ENCODE data around the gene SLC23A2.

Gene SLC23A2

DNA sequence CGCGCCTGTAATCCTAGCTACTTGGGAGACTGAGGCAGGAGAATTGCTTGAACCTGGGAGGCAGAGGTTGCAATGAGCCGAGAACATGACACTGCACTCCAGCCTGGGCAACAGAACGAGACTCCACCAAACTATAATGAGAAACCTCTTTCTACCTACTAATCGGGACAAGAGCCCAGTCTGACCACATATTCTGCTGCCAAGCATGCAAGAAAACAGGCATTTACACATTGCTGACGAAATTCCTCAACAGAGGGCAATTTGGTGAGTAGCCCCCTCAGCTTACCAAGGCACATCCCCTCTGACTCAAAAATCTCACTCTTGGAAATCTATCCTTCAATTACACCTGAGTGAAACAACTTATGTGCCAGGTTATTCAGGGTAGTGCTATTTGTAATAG, 81.2 kb downstream of the SLC23A2 start:
- TF ChIP-seq POLR2AphosphoS5 (IDR thresholded peaks at IDR 0.05; ENCODE audit: low read depth, low read length) (no peak), FOXP2 (optimal IDR thresholded peaks at IDR 0.05; ENCODE audit: borderline replicate concordance, extremely low read depth, extremely low read length, insufficient read depth) (no peak), SIN3A (IDR thresholded peaks at IDR 0.05; ENCODE audit: borderline replicate concordance, insufficient read depth, low read length) (no peak)
- TF ChIP-seq, protein P1, sequence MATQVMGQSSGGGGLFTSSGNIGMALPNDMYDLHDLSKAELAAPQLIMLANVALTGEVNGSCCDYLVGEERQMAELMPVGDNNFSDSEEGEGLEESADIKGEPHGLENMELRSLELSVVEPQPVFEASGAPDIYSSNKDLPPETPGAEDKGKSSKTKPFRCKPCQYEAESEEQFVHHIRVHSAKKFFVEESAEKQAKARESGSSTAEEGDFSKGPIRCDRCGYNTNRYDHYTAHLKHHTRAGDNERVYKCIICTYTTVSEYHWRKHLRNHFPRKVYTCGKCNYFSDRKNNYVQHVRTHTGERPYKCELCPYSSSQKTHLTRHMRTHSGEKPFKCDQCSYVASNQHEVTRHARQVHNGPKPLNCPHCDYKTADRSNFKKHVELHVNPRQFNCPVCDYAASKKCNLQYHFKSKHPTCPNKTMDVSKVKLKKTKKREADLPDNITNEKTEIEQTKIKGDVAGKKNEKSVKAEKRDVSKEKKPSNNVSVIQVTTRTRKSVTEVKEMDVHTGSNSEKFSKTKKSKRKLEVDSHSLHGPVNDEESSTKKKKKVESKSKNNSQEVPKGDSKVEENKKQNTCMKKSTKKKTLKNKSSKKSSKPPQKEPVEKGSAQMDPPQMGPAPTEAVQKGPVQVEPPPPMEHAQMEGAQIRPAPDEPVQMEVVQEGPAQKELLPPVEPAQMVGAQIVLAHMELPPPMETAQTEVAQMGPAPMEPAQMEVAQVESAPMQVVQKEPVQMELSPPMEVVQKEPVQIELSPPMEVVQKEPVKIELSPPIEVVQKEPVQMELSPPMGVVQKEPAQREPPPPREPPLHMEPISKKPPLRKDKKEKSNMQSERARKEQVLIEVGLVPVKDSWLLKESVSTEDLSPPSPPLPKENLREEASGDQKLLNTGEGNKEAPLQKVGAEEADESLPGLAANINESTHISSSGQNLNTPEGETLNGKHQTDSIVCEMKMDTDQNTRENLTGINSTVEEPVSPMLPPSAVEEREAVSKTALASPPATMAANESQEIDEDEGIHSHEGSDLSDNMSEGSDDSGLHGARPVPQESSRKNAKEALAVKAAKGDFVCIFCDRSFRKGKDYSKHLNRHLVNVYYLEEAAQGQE (IDR thresholded peaks at IDR 0.05; ENCODE audit: insufficient read depth in 1 of 2, low read depth in 2 of 2, low read length in 2 of 2) = no peak

- no peak for TF ChIP-seq POLR2AphosphoS5 (IDR thresholded peaks at IDR 0.05; ENCODE audit: low read depth, low read length)
Observed at GRCh38 chr20:4919047-4919704, 82.1 kb downstream of the SLC23A2 start.

- TF ChIP-seq, protein P1 (IDR thresholded peaks at IDR 0.05; ENCODE audit: insufficient read depth in 1 of 2, low read depth in 2 of 2, low read length in 2 of 2) = no peak
- TF ChIP-seq TAF1 (IDR thresholded peaks at IDR 0.05; ENCODE audit: borderline replicate concordance, insufficient read depth, low read length) (no peak), FOXP2 (optimal IDR thresholded peaks at IDR 0.05; ENCODE audit: borderline replicate concordance, extremely low read depth, extremely low read length, insufficient read depth) (no peak), POLR2AphosphoS5 (IDR thresholded peaks at IDR 0.05; ENCODE audit: low read depth, low read length) (no peak), SIN3A (IDR thresholded peaks at IDR 0.05; ENCODE audit: borderline replicate concordance, insufficient read depth, low read length) (no peak)
Observed at GRCh38 chr20:4918473-4918872, 82.8 kb downstream of the SLC23A2 start.

- TF ChIP-seq, protein P1 (IDR thresholded peaks at IDR 0.05; ENCODE audit: insufficient read depth in 1 of 2, low read depth in 2 of 2, low read length in 2 of 2) = no peak
- TF ChIP-seq POLR2AphosphoS5 (IDR thresholded peaks at IDR 0.05; ENCODE audit: low read depth, low read length) = no peak
- no peak for TF ChIP-seq SIN3A (IDR thresholded peaks at IDR 0.05; ENCODE audit: borderline replicate concordance, insufficient read depth, low read length)
- no peak for TF ChIP-seq FOXP2 (optimal IDR thresholded peaks at IDR 0.05; ENCODE audit: borderline replicate concordance, extremely low read depth, extremely low read length, insufficient read depth)
Observed at GRCh38 chr20:4916971-4917881, 84.1 kb downstream of the SLC23A2 start.

- TF ChIP-seq, protein P1 (IDR thresholded peaks at IDR 0.05; ENCODE audit: insufficient read depth in 1 of 2, low read depth in 2 of 2, low read length in 2 of 2) = no peak
- TF ChIP-seq TAF1 (IDR thresholded peaks at IDR 0.05; ENCODE audit: borderline replicate concordance, insufficient read depth, low read length) (no peak), SIN3A (IDR thresholded peaks at IDR 0.05; ENCODE audit: borderline replicate concordance, insufficient read depth, low read length) (no peak), POLR2AphosphoS5 (IDR thresholded peaks at IDR 0.05; ENCODE audit: low read depth, low read length) (no peak)
Observed at GRCh38 chr20:4913147-4913546, 88.2 kb downstream of the SLC23A2 start.

Measured in PFSK-1 (cell line).